Dedifferentiated amniotic fluid mesenchymal stem cell (primary cell): Measurements from ENCODE around the gene AGBL4.

ENCODE experiments used
- DNase-seq: peaks from one replicate; pipeline ENCODE4 v3.0.0-alpha.2; 2016; ENCODE audit errors: extremely low spot score

Gene AGBL4

GRCh38 chr1:48767975-48768510, 1255.7 kb downstream of the AGBL4 start:
- DNase-seq: no peak

GRCh38 chr1:48765335-48765734, 1258.4 kb downstream of the AGBL4 start:
- DNase-seq: no peak

- DNase-seq: peak; percentile 63
Observed at GRCh38 chr1:48761986-48762385, 1261.8 kb downstream of the AGBL4 start.

- DNase-seq: peak; percentile 75
Observed at GRCh38 chr1:48761411-48761810, 1262.3 kb downstream of the AGBL4 start.

GRCh38 chr1:48760857-48761256, 1262.9 kb downstream of the AGBL4 start:
- DNase-seq: peak; percentile 22

- DNase-seq: no peak
Observed at GRCh38 chr1:48758976-48759375, 1264.8 kb downstream of the AGBL4 start.

GRCh38 chr1:48757363-48757762, 1266.4 kb downstream of the AGBL4 start:
- DNase-seq: no peak

GRCh38 chr1:48756683-48757316, 1267.0 kb downstream of the AGBL4 start:
- DNase-seq: no peak

GRCh38 chr1:48753293-48753692, 1270.5 kb downstream of the AGBL4 start:
- no peak for DNase-seq

GRCh38 chr1:48750109-48750508, 1273.6 kb downstream of the AGBL4 start:
- no peak for DNase-seq

- DNase-seq: no peak
Observed at GRCh38 chr1:48749068-48749467, 1274.7 kb downstream of the AGBL4 start.

GRCh38 chr1:48746906-48747305, 1276.8 kb downstream of the AGBL4 start:
- DNase-seq: no peak

GRCh38 chr1:48744032-48744431, 1279.7 kb downstream of the AGBL4 start:
- DNase-seq: no peak

- no peak for DNase-seq
Observed at GRCh38 chr1:48743480-48743879, 1280.3 kb downstream of the AGBL4 start.

- DNase-seq: no peak
Observed at GRCh38 chr1:48741380-48741779, 1282.4 kb downstream of the AGBL4 start.

GRCh38 chr1:48740621-48741020, 1283.1 kb downstream of the AGBL4 start:
- no peak for DNase-seq

- no peak for DNase-seq
Observed at GRCh38 chr1:48739091-48739490, 1284.7 kb downstream of the AGBL4 start.

GRCh38 chr1:48738356-48738755, 1285.4 kb downstream of the AGBL4 start:
- no peak for DNase-seq

- DNase-seq: no peak
Observed at GRCh38 chr1:48735796-48736195, 1288.0 kb downstream of the AGBL4 start.

- DNase-seq: no peak
Observed at GRCh38 chr1:48730164-48730910, 1293.4 kb downstream of the AGBL4 start.

- DNase-seq: no peak
Observed at GRCh38 chr1:48728584-48728983, 1295.2 kb downstream of the AGBL4 start.

- DNase-seq: no peak
Observed at GRCh38 chr1:48726557-48727215, 1297.1 kb downstream of the AGBL4 start.

- DNase-seq: no peak
Observed at GRCh38 chr1:48726139-48726538, 1297.6 kb downstream of the AGBL4 start.
